ENCODE measurements around the gene NCOA1. TPM values are rescaled to one million over a fixed set of nuclear protein-coding genes. Genes with fewer than 3 reads are reported as not detected.

Gene NCOA1
- total RNA-seq, 1 experiment from 2014 or later, result 24.6 TPM

DNA sequence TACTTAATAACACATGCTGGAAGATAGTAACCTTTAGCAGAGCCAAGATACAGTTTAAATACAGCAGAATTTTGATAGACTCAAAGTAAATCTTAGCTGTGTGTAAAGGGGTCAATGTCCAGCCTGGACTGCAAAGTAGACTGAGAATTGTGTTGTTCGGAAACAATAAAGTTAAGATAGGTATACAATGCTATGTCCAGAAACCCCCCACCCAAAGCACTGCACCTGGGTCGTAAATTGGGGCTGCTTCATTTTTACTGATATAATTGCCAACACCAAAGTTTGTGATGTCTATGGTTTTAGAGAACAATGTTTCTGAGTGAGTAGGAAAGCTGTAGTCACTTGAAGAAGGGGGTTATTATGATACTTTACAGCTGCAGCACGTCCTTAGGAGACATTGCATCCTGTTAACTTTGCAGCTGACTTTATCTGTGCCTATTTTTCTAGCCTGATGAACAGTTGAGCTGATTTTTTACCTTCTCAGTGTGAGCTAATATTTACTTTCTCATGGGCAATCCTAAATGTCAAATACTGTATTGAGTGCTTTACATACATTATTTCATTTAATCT lies 4.3 kb upstream of the NCOA1 start:
- H3K36me3 ChIP-seq (ENCODE audit: control insufficient read depth, insufficient read depth, low read length), result no peaks in the 10 kb centered on the region; the same call in 1 of the 2 replicates
- no peak for ATAC-seq
- H3K9me3 ChIP-seq (ENCODE audit: control insufficient read depth, insufficient read depth, low read depth, low read length), result no peaks in the 10 kb centered on the region
- no TSS peak for BruUV-seq (replicated peaks)
- peaks cover 13% of the 10 kb centered on the region for H3K4me1 ChIP-seq (ENCODE audit: control insufficient read depth, insufficient read depth, low read length)
- H3K4me3 ChIP-seq (ENCODE audit: low read depth in 2 of 2, low read length in 2 of 2), result no peak overlapping the region
- TF ChIP-seq, protein P1, sequence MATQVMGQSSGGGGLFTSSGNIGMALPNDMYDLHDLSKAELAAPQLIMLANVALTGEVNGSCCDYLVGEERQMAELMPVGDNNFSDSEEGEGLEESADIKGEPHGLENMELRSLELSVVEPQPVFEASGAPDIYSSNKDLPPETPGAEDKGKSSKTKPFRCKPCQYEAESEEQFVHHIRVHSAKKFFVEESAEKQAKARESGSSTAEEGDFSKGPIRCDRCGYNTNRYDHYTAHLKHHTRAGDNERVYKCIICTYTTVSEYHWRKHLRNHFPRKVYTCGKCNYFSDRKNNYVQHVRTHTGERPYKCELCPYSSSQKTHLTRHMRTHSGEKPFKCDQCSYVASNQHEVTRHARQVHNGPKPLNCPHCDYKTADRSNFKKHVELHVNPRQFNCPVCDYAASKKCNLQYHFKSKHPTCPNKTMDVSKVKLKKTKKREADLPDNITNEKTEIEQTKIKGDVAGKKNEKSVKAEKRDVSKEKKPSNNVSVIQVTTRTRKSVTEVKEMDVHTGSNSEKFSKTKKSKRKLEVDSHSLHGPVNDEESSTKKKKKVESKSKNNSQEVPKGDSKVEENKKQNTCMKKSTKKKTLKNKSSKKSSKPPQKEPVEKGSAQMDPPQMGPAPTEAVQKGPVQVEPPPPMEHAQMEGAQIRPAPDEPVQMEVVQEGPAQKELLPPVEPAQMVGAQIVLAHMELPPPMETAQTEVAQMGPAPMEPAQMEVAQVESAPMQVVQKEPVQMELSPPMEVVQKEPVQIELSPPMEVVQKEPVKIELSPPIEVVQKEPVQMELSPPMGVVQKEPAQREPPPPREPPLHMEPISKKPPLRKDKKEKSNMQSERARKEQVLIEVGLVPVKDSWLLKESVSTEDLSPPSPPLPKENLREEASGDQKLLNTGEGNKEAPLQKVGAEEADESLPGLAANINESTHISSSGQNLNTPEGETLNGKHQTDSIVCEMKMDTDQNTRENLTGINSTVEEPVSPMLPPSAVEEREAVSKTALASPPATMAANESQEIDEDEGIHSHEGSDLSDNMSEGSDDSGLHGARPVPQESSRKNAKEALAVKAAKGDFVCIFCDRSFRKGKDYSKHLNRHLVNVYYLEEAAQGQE (IDR thresholded peaks at IDR 0.05; ENCODE audit: insufficient read depth in 1 of 2, low read depth in 2 of 2, low read length in 1 of 2), result no peak
- TF ChIP-seq TCF7L2 (IDR thresholded peaks at IDR 0.05; ENCODE audit: low read depth, low read length) (no peak), SIN3A (IDR thresholded peaks at IDR 0.05; ENCODE audit: borderline replicate concordance, insufficient read depth, low read depth, low read length) (no peak), POLR2AphosphoS5 (IDR thresholded peaks at IDR 0.05; ENCODE audit: low read depth, low read length) (no peak)
- TF ChIP-seq, protein P2, sequence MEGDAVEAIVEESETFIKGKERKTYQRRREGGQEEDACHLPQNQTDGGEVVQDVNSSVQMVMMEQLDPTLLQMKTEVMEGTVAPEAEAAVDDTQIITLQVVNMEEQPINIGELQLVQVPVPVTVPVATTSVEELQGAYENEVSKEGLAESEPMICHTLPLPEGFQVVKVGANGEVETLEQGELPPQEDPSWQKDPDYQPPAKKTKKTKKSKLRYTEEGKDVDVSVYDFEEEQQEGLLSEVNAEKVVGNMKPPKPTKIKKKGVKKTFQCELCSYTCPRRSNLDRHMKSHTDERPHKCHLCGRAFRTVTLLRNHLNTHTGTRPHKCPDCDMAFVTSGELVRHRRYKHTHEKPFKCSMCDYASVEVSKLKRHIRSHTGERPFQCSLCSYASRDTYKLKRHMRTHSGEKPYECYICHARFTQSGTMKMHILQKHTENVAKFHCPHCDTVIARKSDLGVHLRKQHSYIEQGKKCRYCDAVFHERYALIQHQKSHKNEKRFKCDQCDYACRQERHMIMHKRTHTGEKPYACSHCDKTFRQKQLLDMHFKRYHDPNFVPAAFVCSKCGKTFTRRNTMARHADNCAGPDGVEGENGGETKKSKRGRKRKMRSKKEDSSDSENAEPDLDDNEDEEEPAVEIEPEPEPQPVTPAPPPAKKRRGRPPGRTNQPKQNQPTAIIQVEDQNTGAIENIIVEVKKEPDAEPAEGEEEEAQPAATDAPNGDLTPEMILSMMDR (IDR thresholded peaks at IDR 0.05), result no peak
- intact Hi-C loops (cut with micrococcal nuclease; ENCODE audit: unreplicated experiment) (no loop called here), in situ Hi-C loops (cut with HindIII; ENCODE audit: low pct_unique_long_range_greater_than_20kb, low sequenced_read_pairs) (no loop called here)
- DNase-seq (ENCODE audit: low read depth, low spot score), result no peak
- ChIA-PET POLR2A (interaction anchor here (0.6 kb wide), 1 partner anchor 33 kb away, joined by 3 read pairs; no protein-coding TSS in a partner anchor), CTCF (interaction anchor here (0.6 kb wide), 1 partner anchor 33 kb away, joined by 3 read pairs; no protein-coding TSS in a partner anchor)
- no peak overlapping the region for H3K27ac ChIP-seq (ENCODE audit: low read length)
- H3K27me3 ChIP-seq (ENCODE audit: control insufficient read depth, insufficient read depth, low read length), result no peaks in the 10 kb centered on the region

- in situ Hi-C loops (cut with HindIII; ENCODE audit: low pct_unique_long_range_greater_than_20kb, low sequenced_read_pairs), result no loop called here
- H3K4me3 ChIP-seq (ENCODE audit: low read depth in 2 of 2, low read length in 2 of 2), result peak overlapping the region; percentile 53 to 69; a peak in 3 of 4 replicates
- POLR2A ChIA-PET, result interaction anchor here (0.6 to 0.7 kb wide), 3 partner anchors 38 to 886 kb away, joined by 3 to 5 read pairs (median 4); no protein-coding TSS in a partner anchor
These were observed 1.4 kb upstream of the NCOA1 start for GRCh38 chr2:24489465-24490180.

More at GRCh38 chr2:24489465-24490180, 1.4 kb upstream of the NCOA1 start:
- Histone ChIP-seq H3K27me3 (ENCODE audit: control insufficient read depth, insufficient read depth, low read length) (no peaks in the 10 kb centered on the region), H3K36me3 (ENCODE audit: control insufficient read depth, insufficient read depth, low read length) (no peaks in the 10 kb centered on the region; the same call in 1 of the 2 replicates), H3K27ac (ENCODE audit: low read length) (peak overlapping the region; percentile 86), H3K9me3 (ENCODE audit: control insufficient read depth, insufficient read depth, low read depth, low read length) (no peaks in the 10 kb centered on the region), H3K4me1 (ENCODE audit: control insufficient read depth, insufficient read depth, low read length) (peaks cover 28% of the 10 kb centered on the region)
- no TSS peak for BruUV-seq (replicated peaks)
- ATAC-seq, result no peak
- CTCF ChIA-PET, result no interaction called here
- intact Hi-C loops (cut with micrococcal nuclease; ENCODE audit: unreplicated experiment), result no loop called here
- DNase-seq (ENCODE audit: low read depth, low spot score), result no peak
- no peak for TF ChIP-seq SIN3A (IDR thresholded peaks at IDR 0.05; ENCODE audit: borderline replicate concordance, insufficient read depth, low read depth, low read length)
- no peak for TF ChIP-seq TCF7L2 (IDR thresholded peaks at IDR 0.05; ENCODE audit: low read depth, low read length)
- TF ChIP-seq, protein P2 (IDR thresholded peaks at IDR 0.05), result no peak
- TF ChIP-seq, protein P1 (IDR thresholded peaks at IDR 0.05; ENCODE audit: insufficient read depth in 1 of 2, low read depth in 2 of 2, low read length in 1 of 2), result no peak
- TF ChIP-seq POLR2AphosphoS5 (IDR thresholded peaks at IDR 0.05; ENCODE audit: low read depth, low read length), result no peak

All from Panc1 (cell line).